ENCODE results near the gene PPP1R1A. TPM values are rescaled to one million over a fixed set of nuclear protein-coding genes. Genes with fewer than 3 reads are reported as not detected.
A peak's percentile ranks its signal among the peaks of the same experiment; 100 is the strongest.

The PPP1R1A gene
- total RNA-seq, 1 experiment from 2014 or later, result 8.5 TPM

DNA sequence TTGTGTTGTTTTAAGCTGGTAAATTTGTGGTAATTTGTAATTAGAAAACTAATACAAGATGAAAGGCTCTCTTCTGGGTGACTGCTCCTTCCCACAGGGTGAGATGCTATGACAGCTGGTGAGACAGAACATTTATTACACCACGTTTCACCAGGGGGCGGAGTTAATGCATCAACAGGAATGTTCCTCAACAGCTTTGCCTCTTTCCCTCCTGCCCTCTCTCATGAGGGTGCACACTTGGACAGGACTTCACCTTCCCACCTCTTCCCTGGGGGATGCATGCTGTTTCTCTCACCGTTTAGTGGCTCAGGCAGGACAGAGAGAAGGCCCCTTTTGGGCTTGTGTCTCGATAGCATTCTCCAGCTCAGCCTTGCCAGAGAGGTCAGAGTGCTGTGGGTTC is 13.4 kb upstream of the PPP1R1A start:
- peaks cover 62% of the 10 kb centered on the region for H3K27me3 Mint-ChIP-seq (ENCODE audit: low read depth)
- DNase-seq, result peak; percentile 33

More for the DNA sequence above, 13.4 kb upstream of the PPP1R1A start:
- Histone ChIP-seq H2BK20ac (ENCODE audit: low read depth, low read length, poor library complexity, severe bottlenecking) (no peak overlapping the region), H2BK15ac (ENCODE audit: low read depth, low read length) (no peak overlapping the region), H3K27me3 (ENCODE audit: insufficient read depth, low read length) (no peaks in the 10 kb centered on the region; the same call in 1 of the 2 replicates), H4K91ac (ENCODE audit: insufficient read length, low read depth, low read length) (no peak overlapping the region), H2AK5ac (ENCODE audit: insufficient read length, low read length) (no peak overlapping the region), H3K4me1 (ENCODE audit: insufficient read depth, low read length) (no peaks in the 10 kb centered on the region), H2AFZ (ENCODE audit: low read length) (no peak overlapping the region), H4K5ac (ENCODE audit: insufficient read length, low read depth, low read length) (no peak overlapping the region), H3K79me2 (ENCODE audit: insufficient read depth, low read length) (no peaks in the 10 kb centered on the region), H4K20me1 (ENCODE audit: control insufficient read depth, insufficient read depth, insufficient read length) (no peaks in the 10 kb centered on the region), H3K23ac (ENCODE audit: insufficient read length, low read depth, low read length) (no peak overlapping the region), H3K9me3 (ENCODE audit: control insufficient read depth, low read depth, low read length) (no peaks in the 10 kb centered on the region), H4K8ac (replicated peaks; ENCODE audit: insufficient read length, low read depth, low read length) (no peak overlapping the region), H3K4ac (ENCODE audit: low read depth, low read length) (no peak overlapping the region), H2BK5ac (ENCODE audit: insufficient read length, low read length) (no peak overlapping the region), H2BK12ac (ENCODE audit: insufficient read length, low read depth, low read length) (no peak overlapping the region), H3K4me2 (ENCODE audit: insufficient read depth, insufficient read length, low read length) (no peak overlapping the region), H3K9ac (ENCODE audit: extremely low read depth, insufficient read length, low read length) (no peak overlapping the region), H3T11ph (ENCODE audit: low read length) (no peak overlapping the region), H3K27ac (ENCODE audit: insufficient read length, low read depth, low read length) (no peak overlapping the region), H3K79me1 (ENCODE audit: insufficient read depth, low read depth, low read length, poor library complexity, severe bottlenecking) (no peaks in the 10 kb centered on the region), H2BK120ac (ENCODE audit: low read depth, low read length, poor library complexity, severe bottlenecking) (no peak overlapping the region), H3K23me2 (ENCODE audit: insufficient read length, low read depth, low read length, poor library complexity, severe bottlenecking) (no peaks in the 10 kb centered on the region), H3K14ac (ENCODE audit: insufficient read depth, low read length) (no peak overlapping the region), H3K18ac (ENCODE audit: insufficient read length, low read depth, low read length) (no peak overlapping the region), H3K56ac (ENCODE audit: insufficient read length, low read depth, low read length) (no peak overlapping the region)
- Mint-ChIP-seq H3K4me3 (no peak overlapping the region), H3K27ac (no peak overlapping the region), H3K36me3 (ENCODE audit: insufficient read depth in 1 of 3, low read depth in 3 of 3) (no peaks in the 10 kb centered on the region; a peak in 1 of 7 replicates), H3K4me1 (no peaks in the 10 kb centered on the region), H3K9me3 (no peaks in the 10 kb centered on the region)
- TF ChIP-seq CTCF (conservative IDR thresholded peaks at IDR 0.05), result peak; percentile 23; the same call in 2 of the 3 replicates
- WGBS (ENCODE audit: extremely low coverage, insufficient read length, low lambda C conversion rate), result no CpG with 5 or more reads among the region's 4 CpGs
